Kidney (tissue), 14 donors: ENCODE data around the gene EIF4A2. TPM values are rescaled to one million over a fixed set of nuclear protein-coding genes. Genes with fewer than 3 reads are reported as not detected.

ENCODE experiments used
- DNase-seq, 5 donors: peaks; one replicate each; pipeline ENCODE4 v3.0.0-alpha.2; 2013 to 2020
- FAIRE-seq: peaks from 2 replicates; lab custom pipeline; 2012; peaks lifted over from hg19 to GRCh38; lab: Jason Lieb, UNC
- H3K27ac ChIP-seq, 2 donors: one replicate each; pipeline ENCODE4 v1.7.0; 2013; ENCODE audit warnings: low read depth in 2 of 2, low read length in 2 of 2, inconsistent platforms in 1 of 2
- H3K27me3 ChIP-seq: one replicate; pipeline ENCODE4 v1.7.1; 2013; ENCODE audit warnings: low read length, inconsistent platforms; ENCODE audit not compliant: control insufficient read depth, insufficient read depth
- H3K36me3 ChIP-seq, 3 donors: one replicate each; pipeline versions ENCODE4 v1.7.0 to v1.7.1; 2013; ENCODE audit warnings: low read length in 3 of 3, control low read depth in 1 of 3, inconsistent platforms in 1 of 3; ENCODE audit not compliant: insufficient read depth in 3 of 3, control insufficient read depth in 2 of 3
- H3K4me1 ChIP-seq, 3 donors: one replicate each; pipeline versions ENCODE4 v1.7.0 to v1.7.1; 2013; ENCODE audit warnings: low read length in 3 of 3, inconsistent platforms in 1 of 3, low read depth in 1 of 3; ENCODE audit not compliant: control insufficient read depth in 2 of 3, insufficient read depth in 2 of 3
- H3K4me3 ChIP-seq, 3 donors: one replicate each; pipeline versions ENCODE4 v1.7.0 to v1.8.1; 2013; ENCODE audit warnings: low read length in 3 of 3, control low read depth in 1 of 3, inconsistent platforms in 1 of 3
- H3K9ac ChIP-seq, 3 donors: one replicate each; pipeline versions ENCODE4 v1.7.0 to v1.7.1; 2013; ENCODE audit warnings: low read length in 3 of 3, control low read depth in 1 of 3, inconsistent platforms in 1 of 3
- H3K9me3 ChIP-seq, 3 donors: one replicate each; pipeline versions ENCODE4 v1.7.0 to v1.7.1; 2013; ENCODE audit warnings: low read length in 3 of 3, control low read depth in 1 of 3, inconsistent platforms in 1 of 3; ENCODE audit not compliant: control insufficient read depth in 2 of 3, insufficient read depth in 1 of 3
- intact Hi-C: fragments of 100-400 bp; cut with DNase I; formaldehyde crosslinking; loops from one replicate; pipeline ENCODE4 v1.11.1; 2022
- microRNA-seq: library from miRNA; unstranded; fragments of <30 nt; microRNA quantifications from one replicate; pipeline ENCODE4 v1.2.0, GENCODE V29; 2020
- polyA plus RNA-seq: library from polyadenylated mRNA; stranded (reverse); fragments of 350-450 nt; fragmentation: Illumina TruSeq; extraction: RNeasy Lipid Tissue Mini Kit (QIAGEN cat#74804); gene quantifications from one replicate; pipeline ENCODE4 v1.2.3, GENCODE V29; 2014; ENCODE audit warnings: low read depth, low replicate concordance; ENCODE audit not compliant: insufficient read depth
- total RNA-seq: library from RNA; stranded (reverse); fragmentation: NEBNext Ultra II Directional; extraction: Animal tissue kit (Norgen Biotek cat#: 25700); gene quantifications from one replicate; pipeline ENCODE4 v1.2.1, GENCODE V29; 2021
- TF ChIP-seq, protein P1 (sequence below): IDR thresholded peaks from 3 replicates; pipeline ENCODE4 v1.5.1; 2012; ENCODE audit warnings: mild to moderate bottlenecking, moderate library complexity, borderline replicate concordance; ENCODE audit not compliant: insufficient read depth; ENCODE audit errors: extremely low read depth
- donor health status: control.
- donor health status: control.
- donor health status: control.
- donor health status: control.
- donor health status: control.
- donor health status: DM: yes; HTN: yes; CAD: no.
- donor health status: Normal renal cell carcinoma (clear cell type).

The EIF4A2 gene
- total and polyA plus RNA-seq, 2 donors from 2014 or later = 310 to 333 TPM

DNA sequence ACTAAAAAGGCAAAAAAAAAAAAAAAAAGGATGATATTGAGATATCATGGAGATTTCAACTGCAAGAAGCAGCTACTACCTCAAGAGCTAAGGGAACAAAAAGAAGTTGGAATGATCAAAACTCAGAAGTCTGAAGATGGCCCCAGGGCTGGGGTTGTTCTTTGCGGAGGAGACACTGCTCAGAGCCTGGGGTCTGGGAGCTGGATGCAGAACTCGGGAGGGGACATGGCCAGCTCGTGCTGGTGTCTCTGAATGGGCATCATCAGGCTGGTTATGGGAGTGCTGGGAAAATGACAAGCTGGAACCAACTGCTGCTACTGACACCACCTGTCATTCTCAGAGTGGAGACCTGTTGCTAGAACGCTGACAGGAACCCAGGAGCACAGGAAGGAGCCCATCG is 45.0 kb downstream of the EIF4A2 start:
- no peak for FAIRE-seq
- Histone ChIP-seq H3K4me3 (no peak overlapping the region), H3K9ac (no peak overlapping the region), H3K9me3 (no peaks in the 10 kb centered on the region), H3K27ac (no peak overlapping the region), H3K36me3 (no peaks in the 10 kb centered on the region), H3K4me1 (peaks cover 0 to 5% (median 0%) of the 10 kb centered on the region in 3 donors), H3K27me3 (peaks cover 44% of the 10 kb centered on the region)
- TF ChIP-seq, protein P1, sequence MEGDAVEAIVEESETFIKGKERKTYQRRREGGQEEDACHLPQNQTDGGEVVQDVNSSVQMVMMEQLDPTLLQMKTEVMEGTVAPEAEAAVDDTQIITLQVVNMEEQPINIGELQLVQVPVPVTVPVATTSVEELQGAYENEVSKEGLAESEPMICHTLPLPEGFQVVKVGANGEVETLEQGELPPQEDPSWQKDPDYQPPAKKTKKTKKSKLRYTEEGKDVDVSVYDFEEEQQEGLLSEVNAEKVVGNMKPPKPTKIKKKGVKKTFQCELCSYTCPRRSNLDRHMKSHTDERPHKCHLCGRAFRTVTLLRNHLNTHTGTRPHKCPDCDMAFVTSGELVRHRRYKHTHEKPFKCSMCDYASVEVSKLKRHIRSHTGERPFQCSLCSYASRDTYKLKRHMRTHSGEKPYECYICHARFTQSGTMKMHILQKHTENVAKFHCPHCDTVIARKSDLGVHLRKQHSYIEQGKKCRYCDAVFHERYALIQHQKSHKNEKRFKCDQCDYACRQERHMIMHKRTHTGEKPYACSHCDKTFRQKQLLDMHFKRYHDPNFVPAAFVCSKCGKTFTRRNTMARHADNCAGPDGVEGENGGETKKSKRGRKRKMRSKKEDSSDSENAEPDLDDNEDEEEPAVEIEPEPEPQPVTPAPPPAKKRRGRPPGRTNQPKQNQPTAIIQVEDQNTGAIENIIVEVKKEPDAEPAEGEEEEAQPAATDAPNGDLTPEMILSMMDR = no peak
- peak in 1 of 5 donors; percentile 45 for DNase-seq
- intact Hi-C loops = no loop called here

DNA sequence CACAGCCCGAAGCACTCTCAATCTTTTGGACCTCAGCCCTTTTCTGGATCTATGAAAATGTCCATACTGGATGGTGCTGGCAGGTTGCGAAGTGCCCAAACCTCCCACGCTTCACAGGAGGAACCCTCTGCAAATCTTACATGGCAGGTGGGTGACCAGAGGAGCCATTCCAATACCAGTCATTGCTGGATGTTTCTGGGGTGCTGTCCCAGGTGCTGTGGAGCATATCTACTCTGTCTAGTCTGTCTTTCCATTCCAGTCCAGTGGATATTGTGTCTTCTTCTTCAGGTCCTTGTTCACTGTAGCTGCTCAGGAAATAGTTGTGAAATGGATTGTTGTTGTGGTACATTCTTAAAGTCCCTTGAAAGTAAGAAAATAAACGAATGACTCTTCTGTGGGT is 48.4 kb downstream of the EIF4A2 start:
- H3K36me3 ChIP-seq = no peaks in the 10 kb centered on the region
- H3K27ac ChIP-seq = no peak overlapping the region
- H3K9me3 ChIP-seq = no peaks in the 10 kb centered on the region
- DNase-seq (peak in 1 of 5 donors; percentile 19), FAIRE-seq (no peak)
- H3K9ac ChIP-seq = no peak overlapping the region
- H3K4me1 ChIP-seq = peaks cover 0 to 3% (median 0%) of the 10 kb centered on the region in 3 donors
- no peak overlapping the region for H3K4me3 ChIP-seq
- TF ChIP-seq, protein P1 = no peak
- intact Hi-C loops = no loop called here
- peaks cover 29% of the 10 kb centered on the region for H3K27me3 ChIP-seq

DNA sequence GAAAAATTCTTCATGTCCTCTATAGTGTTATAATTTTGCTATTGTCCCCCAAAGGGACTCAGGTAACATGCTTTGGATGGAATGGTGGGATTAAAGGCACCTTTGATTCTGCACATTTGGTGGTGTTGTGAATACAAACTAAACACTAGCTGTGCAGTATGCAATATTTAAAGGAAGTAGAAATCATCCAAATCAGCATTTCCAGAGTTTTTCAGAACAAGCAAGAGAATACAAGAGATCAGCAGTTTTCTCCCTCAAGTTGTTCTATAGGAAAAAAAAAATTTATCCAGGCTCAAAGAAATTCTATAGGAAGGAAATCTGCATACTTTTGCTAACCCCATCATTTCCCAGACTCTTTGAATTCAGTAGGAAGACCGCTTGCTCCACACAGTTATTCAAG is 48.9 kb downstream of the EIF4A2 start:
- TF ChIP-seq, protein P1 = no peak
- H3K9me3 ChIP-seq = no peaks in the 10 kb centered on the region
- H3K27me3 ChIP-seq = peaks cover 29% of the 10 kb centered on the region
- intact Hi-C loops = no loop called here
- H3K36me3 ChIP-seq = no peaks in the 10 kb centered on the region
- H3K4me1 ChIP-seq = peaks cover 0 to 3% (median 0%) of the 10 kb centered on the region in 3 donors
- no peak overlapping the region for H3K4me3 ChIP-seq
- no peak for DNase-seq
- no peak for FAIRE-seq
- H3K9ac ChIP-seq = no peak overlapping the region
- H3K27ac ChIP-seq = no peak overlapping the region

Small RNA genes lying within 50 kb of the gene (microRNA-seq; reads per million reads assigned to microRNA genes)
- gene MIR1248 = 12.2 reads per million, percentile 24 among the genes with 10 or more reads in this experiment

Other genes with a start within 250 kb of the EIF4A2 start
- gene CRYGS, start 239.2 kb upstream of the EIF4A2 start, total RNA-seq = 2.9 TPM
- 3.7 TPM for gene CRYGS, start 239.2 kb upstream of the EIF4A2 start, polyA plus RNA-seq
- 13.3 TPM for gene TBCCD1, start 216.2 kb upstream of the EIF4A2 start, total RNA-seq
- gene TBCCD1, start 216.2 kb upstream of the EIF4A2 start, polyA plus RNA-seq = 6.2 TPM
- 46.4 TPM for gene DNAJB11, start 212.9 kb upstream of the EIF4A2 start, total RNA-seq
- 45.0 TPM for gene DNAJB11, start 212.9 kb upstream of the EIF4A2 start, polyA plus RNA-seq
- not detected for gene AHSG, start 170.5 kb upstream of the EIF4A2 start, total RNA-seq
- 0.34 TPM for gene AHSG, start 170.5 kb upstream of the EIF4A2 start, polyA plus RNA-seq
- not detected for gene FETUB, start 143.2 kb upstream of the EIF4A2 start, total RNA-seq
- gene FETUB, start 143.2 kb upstream of the EIF4A2 start, polyA plus RNA-seq = not detected
- 0.35 TPM for gene HRG, start 117.6 kb upstream of the EIF4A2 start, total RNA-seq
- 22.8 TPM for gene HRG, start 117.6 kb upstream of the EIF4A2 start, polyA plus RNA-seq
- gene KNG1, start 66.2 kb upstream of the EIF4A2 start, total RNA-seq = 8.7 TPM
- gene KNG1, start 66.2 kb upstream of the EIF4A2 start, polyA plus RNA-seq = 710 TPM
- 8.9 TPM for gene RFC4, start 22.9 kb downstream of the EIF4A2 start, total RNA-seq
- gene RFC4, start 22.9 kb downstream of the EIF4A2 start, polyA plus RNA-seq = 11.1 TPM
- gene ADIPOQ, start 59.1 kb downstream of the EIF4A2 start, total RNA-seq = not detected
- not detected for gene ADIPOQ, start 59.1 kb downstream of the EIF4A2 start, polyA plus RNA-seq
- 236 TPM for gene ST6GAL1, start 146.9 kb downstream of the EIF4A2 start, total RNA-seq
- 62.6 TPM for gene ST6GAL1, start 146.9 kb downstream of the EIF4A2 start, polyA plus RNA-seq